Uterus (tissue), 2 donors: ENCODE results near the gene APOL5.

Experiments
- CTCF ChIP-seq, 4 experiments: fragments of 200-600 bp in 2 of 4; fragments of 450-650 bp in 2 of 4; sonication (generic) in 2 of 4; IDR thresholded peaks; one replicate each; pipeline ENCODE4 v1.5.1; 2016 to 2019; ENCODE audit warnings: antibody characterized with exemption in 4 of 4, mild to moderate bottlenecking in 2 of 4, moderate library complexity in 1 of 4
- POLR2A ChIP-seq, 2 donors: fragments of 450-650 bp; IDR thresholded peaks; one replicate each; pipeline ENCODE4 v1.6.1; 2016; ENCODE audit warnings: antibody characterized with exemption in 2 of 2, mild to moderate bottlenecking in 1 of 2, moderate library complexity in 1 of 2

GRCh38 chr22:35752863-35753189 is 35.2 kb downstream of the APOL5 start:
- TF ChIP-seq POLR2A (IDR thresholded peaks at IDR 0.05) (no peak), CTCF (IDR thresholded peaks at IDR 0.05) (no peak)
